Measurements from ENCODE around the gene TTLL11.

The TTLL11 gene

DNA sequence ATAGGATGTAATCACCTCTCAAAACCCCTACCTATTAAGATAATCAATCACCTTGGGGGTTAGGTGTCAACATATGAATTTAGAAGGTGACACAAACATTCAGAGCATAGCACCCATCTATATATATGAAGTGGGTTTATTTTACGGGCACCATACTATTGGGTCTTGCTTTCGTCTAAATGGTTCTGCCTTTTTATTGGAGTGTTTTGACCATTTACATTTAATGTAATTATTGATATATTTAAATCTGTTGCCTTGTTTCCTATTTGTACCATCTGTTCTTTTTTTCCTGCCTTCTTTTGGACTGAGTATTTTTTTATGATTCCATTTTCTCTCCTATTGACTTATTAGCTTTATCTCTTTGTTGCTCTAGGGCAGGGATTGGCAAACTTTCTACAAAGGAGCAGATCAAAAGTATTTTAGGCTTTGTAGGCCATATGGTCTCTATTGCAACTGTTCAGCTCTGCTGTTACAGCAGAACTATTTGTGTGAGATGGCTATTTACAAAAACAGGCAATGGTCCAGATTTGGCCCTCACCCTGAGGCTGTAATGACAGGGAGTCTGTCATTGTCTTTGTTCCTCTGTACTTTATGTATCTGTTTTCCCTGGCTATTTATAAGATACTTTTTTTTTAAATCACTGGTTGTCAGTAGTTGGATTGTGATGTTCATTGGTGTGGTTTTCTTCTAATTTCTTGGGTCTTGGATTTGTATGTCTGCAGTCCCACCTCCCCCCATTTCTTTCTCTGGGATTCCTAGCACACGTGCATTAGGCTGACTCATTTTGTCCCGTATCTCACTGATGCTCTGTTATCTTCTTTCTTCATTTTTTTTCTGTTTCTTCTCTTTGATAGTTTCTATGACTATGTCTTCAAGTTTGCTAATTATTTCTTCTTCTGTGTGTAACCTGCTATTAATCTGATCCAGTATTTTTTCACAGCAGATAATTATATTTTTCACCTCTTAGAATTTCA lies 314.6 kb downstream of the TTLL11 start:
- no peak for DNase-seq

DNA sequence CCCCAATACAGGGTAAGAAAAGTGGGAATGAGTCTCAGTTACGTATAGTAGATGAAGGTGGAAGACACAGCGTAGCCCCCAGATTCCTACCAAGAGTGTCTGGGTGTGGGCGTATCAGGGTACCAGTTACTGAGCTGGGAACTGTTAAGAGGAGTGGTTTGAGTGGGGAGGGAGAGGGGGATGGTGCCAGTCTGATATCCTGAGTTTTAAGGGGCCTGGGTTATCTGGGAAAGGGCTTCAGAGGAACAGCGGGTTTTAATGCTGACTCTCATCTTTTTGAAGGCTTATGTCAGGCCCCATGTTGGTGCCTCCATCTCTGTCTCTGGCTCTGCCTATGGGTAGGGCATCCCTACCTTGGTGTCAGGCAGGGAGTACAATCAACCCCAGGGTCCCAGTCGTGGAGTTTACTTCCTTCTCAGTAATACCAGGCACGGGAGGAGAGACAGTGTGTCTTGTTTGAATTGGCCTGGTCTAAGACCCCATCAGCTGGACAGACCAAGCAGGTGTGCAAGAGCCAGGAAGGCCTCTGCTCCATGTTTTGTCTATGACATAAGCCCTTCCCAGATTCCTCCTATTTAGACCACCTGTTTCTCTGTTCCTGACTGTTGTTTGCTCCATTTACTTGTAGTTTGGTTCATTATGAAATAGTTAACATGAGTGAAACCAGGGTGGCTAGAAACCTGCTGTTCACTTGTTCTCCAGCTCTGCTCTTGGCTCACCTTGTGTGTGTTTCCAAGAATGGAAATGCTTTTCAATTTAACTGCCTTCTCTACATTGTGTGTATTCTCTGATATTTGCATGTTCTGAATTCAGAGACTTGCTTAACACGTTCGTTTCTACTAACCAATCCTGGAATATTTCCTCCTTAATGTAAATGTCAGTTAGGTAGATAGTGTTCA lies 316.1 kb downstream of the TTLL11 start:
- no peak for DNase-seq

DNA sequence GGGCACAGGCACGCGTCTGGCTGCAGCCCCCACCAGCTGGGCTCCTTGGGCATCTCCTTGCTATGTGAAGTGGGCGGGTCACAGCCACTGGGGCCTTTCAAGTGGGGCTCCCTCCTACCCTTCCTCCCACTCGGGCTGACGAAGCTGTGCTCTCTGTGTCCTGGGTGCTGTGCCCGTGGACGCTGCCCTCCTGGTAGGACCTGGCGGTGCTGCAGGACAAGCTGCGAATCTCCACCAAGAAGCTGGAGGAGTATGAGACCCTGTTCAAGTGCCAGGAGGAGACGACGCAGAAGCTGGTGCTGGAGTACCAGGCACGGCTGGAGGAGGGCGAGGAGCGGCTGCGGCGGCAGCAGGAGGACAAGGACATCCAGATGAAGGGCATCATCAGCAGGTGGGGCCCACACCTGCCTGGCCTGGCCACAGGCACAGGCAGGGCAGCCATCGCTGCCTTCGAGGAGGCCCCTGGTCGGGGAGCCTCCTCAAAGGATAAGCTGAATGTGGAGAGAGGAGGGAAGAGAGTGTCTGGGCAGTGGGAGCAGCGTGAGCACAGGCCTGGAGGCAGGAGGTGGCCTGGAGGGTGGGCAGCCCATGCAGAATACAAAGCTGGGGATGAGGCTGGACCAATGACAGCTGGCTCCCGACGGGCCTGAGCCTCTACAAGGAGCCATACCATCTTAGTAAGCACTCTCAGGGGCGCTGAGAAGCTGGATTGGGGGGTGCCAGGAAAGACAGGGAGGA lies 316.9 kb downstream of the TTLL11 start:
- no peak for DNase-seq

DNA sequence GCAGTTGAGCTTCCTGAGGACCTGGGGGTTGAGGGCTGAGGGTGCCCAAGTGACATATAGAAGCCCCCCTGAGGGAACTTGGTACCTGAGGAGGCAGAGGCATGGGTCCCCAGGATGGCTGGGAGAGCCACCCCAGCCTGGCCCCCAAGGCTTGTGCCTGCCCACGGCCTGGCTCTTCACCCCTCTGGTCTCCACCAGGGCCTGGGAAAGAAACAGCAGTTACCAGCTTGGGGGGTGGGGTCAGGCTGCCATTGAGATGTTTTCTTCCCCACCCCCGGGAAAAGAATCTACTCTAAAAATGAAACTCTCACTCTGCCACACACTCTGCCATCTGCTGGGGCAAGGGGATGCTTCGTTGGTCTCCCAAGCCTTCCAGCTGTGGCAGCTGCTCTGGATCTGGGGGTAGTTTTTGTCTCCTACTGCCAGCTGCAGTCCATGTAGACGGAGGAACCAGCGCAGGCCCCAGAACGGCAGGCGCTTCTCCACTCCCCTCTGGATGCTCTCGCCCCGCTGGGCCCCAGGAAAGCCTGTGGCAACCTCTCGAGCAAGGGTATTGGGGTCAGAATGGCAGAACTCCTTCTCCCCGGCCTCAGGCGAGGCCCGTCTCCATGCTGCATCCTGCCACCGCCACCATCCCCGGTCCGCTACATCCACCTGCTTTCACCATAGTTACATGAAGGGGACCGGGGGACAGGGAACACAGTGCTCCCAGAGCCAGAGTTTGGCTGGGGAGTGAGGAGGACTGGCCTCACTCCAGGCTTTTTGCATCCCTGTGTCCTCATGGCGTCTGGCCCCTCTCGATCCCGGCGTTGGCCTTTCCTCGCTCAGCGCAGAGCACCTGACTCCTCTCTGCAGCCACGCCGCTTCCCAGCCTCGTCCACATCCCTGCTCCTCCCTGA lies 318.1 kb downstream of the TTLL11 start:
- DNase-seq = no peak

DNA sequence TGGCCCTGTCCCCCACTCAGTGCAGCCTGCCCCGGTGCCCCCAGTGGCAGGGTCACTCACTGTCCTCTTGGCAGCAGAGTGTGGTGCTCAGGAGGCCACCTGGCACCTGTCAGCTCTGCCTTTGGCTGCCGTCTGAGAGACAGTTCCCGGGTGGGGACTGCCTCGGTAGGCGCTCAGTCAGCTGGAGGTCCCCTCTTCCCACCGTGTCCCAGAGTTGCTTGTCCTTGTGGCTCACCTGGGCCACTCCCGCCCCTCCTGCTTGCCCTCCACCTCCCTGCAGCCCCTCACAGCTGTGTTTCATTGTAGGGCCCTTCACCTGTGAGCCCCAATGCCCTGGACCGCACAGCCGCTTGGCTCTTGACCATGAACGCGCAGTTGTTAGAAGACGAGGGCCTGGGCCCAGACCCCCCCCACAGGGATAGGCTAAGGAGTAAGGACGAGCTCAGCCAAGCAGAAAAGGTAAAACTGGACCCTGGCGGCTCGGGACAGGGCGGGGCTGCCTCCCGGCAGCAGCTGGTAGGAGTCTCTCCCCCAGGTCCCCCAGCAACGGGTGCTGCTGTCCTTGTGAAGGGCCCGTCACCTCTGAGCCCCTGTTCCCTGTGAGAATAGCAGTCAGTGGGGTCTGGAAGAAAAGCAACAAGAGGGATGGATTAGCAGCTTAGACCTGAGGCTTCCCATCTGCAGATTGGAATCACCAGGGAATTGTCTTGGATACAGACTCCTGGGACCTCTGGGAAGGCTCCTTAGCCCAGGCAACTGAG lies 319.0 kb downstream of the TTLL11 start:
- DNase-seq = no peak

DNA sequence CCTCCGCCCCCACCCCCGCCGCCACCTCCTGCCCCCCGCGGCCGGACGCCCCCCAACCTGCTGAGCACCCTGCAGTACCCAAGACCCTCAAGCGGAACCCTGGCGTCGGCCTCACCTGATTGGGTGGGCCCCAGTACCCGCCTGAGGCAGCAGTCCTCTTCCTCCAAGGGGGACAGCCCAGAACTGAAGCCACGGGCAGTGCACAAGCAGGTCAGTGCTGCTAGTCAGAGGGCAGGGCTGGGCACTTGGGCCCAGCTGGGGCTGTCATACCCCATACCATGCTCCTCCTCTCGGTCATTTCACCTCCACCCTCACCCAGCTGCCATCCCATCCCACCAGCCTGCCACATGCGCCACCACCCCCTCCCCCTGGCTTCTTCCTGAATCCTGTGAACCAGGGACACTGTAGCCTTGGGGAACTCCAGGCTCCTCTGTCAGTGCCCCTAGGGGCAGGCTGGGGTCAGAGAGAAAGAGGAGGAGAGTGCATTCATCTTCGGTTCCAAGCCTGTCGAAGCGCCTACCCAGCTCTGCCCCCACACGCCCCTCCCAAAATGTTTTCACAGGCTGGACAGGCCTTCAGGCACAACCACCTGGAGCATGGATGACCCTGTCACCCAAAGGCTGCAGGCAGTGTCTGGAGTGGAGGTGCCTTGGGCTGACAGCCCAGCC lies 319.7 kb downstream of the TTLL11 start:
- DNase-seq = no peak

DNA sequence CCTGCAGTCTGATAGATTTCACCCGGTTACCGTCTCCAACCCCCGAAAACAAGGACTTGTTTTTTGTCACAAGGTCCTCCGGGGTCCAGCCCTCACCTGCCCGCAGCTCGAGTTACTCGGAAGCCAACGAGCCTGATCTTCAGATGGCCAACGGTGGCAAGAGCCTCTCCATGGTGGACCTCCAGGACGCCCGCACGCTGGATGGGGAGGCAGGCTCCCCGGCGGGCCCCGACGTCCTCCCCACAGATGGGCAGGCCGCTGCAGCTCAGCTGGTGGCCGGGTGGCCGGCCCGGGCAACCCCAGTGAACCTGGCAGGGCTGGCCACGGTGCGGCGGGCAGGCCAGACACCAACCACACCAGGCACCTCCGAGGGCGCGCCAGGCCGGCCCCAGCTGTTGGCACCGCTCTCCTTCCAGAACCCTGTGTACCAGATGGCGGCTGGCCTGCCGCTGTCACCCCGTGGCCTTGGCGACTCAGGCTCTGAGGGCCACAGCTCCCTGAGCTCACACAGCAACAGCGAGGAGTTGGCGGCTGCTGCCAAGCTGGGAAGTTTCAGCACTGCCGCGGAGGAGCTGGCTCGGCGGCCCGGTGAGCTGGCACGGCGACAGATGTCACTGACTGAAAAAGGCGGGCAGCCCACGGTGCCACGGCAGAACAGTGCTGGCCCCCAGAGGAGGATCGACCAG lies 320.4 kb downstream of the TTLL11 start:
- no peak for DNase-seq

Measured in CD4-positive, alpha-beta T cell treated with Interleukin-6 for 4 hours (primary cell).